ENCODE results near the gene KRTAP5-1.

- TF ChIP-seq CTCF (IDR thresholded peaks at IDR 0.05): no peak
- no peak for TF ChIP-seq POLR2A (IDR thresholded peaks at IDR 0.05)
- no peak for TF ChIP-seq POLR2AphosphoS5 (IDR thresholded peaks at IDR 0.05)
Observed at GRCh38 chr11:1563697-1564534, 21.2 kb downstream of the KRTAP5-1 start.

Measured in sigmoid colon (tissue), 4 donors.